ENCODE results near the gene TTLL11.

DNA sequence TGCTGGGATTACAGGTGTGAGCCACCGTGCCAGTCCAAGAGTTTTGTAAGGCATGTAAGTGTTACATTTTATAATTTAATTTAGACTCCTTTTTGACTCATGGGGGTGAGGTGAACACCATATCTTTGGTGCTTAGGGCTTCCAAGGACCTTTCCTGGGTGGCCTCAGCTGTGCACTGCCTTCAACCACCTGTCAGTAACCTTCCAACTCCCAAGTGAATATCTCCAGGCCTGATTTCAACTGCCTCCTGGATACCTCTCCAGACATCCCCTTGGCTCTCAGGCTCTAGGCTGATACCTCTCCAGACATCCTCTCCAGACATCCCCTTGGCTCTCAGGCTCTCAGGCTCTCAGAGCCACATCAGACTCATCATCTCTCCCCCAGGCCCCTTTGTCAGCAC lies 30.9 kb upstream of the TTLL11 start:
- no peak for TF ChIP-seq POLR2A (IDR thresholded peaks at IDR 0.05; ENCODE audit: extremely low read depth, insufficient read length)
- TF ChIP-seq, protein P1, sequence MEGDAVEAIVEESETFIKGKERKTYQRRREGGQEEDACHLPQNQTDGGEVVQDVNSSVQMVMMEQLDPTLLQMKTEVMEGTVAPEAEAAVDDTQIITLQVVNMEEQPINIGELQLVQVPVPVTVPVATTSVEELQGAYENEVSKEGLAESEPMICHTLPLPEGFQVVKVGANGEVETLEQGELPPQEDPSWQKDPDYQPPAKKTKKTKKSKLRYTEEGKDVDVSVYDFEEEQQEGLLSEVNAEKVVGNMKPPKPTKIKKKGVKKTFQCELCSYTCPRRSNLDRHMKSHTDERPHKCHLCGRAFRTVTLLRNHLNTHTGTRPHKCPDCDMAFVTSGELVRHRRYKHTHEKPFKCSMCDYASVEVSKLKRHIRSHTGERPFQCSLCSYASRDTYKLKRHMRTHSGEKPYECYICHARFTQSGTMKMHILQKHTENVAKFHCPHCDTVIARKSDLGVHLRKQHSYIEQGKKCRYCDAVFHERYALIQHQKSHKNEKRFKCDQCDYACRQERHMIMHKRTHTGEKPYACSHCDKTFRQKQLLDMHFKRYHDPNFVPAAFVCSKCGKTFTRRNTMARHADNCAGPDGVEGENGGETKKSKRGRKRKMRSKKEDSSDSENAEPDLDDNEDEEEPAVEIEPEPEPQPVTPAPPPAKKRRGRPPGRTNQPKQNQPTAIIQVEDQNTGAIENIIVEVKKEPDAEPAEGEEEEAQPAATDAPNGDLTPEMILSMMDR (IDR thresholded peaks at IDR 0.05; ENCODE audit: low read depth, low read length) = no peak
- TF ChIP-seq, protein P2, sequence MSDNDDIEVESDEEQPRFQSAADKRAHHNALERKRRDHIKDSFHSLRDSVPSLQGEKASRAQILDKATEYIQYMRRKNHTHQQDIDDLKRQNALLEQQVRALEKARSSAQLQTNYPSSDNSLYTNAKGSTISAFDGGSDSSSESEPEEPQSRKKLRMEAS (IDR thresholded peaks at IDR 0.05; ENCODE audit: low read depth, low read length) = no peak
- no peak for TF ChIP-seq MYC (IDR thresholded peaks at IDR 0.05; ENCODE audit: low read depth, low read length)
